H1 (cell line): ENCODE data around the gene FCRL5. TPM values are rescaled to one million over a fixed set of nuclear protein-coding genes. Genes with fewer than 3 reads are reported as not detected.

Source experiments
- CTCF ChIA-PET: fragments of 300-600 bp; sonication (Branson Sonifier 250); formaldehyde crosslinking; loops from one replicate; lab custom pipeline; 2021; ENCODE audit not compliant: partially characterized antibody; lab: Charles Lee
- POLR2A ChIA-PET: fragments of 300-600 bp; sonication (Branson Sonifier 250); formaldehyde crosslinking; loops from one replicate; lab custom pipeline; 2021; ENCODE audit warnings: inconsistent platforms; ENCODE audit not compliant: partially characterized antibody; lab: Charles Lee
- DNase-seq, 2 experiments: peaks; one replicate each; pipeline versions ENCODE4 v3.0.0 to v3.0.0-alpha.2; 2010 to 2022; ENCODE audit warnings: low spot score in 2 of 2, low read depth in 1 of 2, mixed read lengths in 1 of 2
- FAIRE-seq: peaks from 2 replicates; lab custom pipeline; 2011; peaks lifted over from hg19 to GRCh38; lab: Jason Lieb, UNC
- H2AFZ ChIP-seq: 2 replicates; pipeline ENCODE4 v1.8.1; 2012; ENCODE audit warnings: low read length, inconsistent platforms
- H2AK5ac ChIP-seq: 2 replicates; pipeline ENCODE4 v1.6.1; 2013; ENCODE audit warnings: low read depth, low read length
- H2BK120ac ChIP-seq: replicated peaks from 2 replicates; pipeline ENCODE3; 2013; ENCODE audit warnings: low read depth, low read length, inconsistent platforms
- H2BK12ac ChIP-seq: 2 replicates; pipeline ENCODE4 v1.6.1; 2013; ENCODE audit warnings: low read depth, low read length
- H2BK15ac ChIP-seq: 2 replicates; pipeline ENCODE4 v1.6.1; 2013; ENCODE audit warnings: low read length
- H2BK20ac ChIP-seq: 2 replicates; pipeline ENCODE4 v1.6.1; 2013; ENCODE audit warnings: low read length
- H2BK5ac ChIP-seq: 2 replicates; pipeline ENCODE4 v1.6.1; 2013; ENCODE audit warnings: low read depth, low read length
- H3K14ac ChIP-seq: 2 replicates; pipeline ENCODE4 v1.6.1; 2013; ENCODE audit warnings: inconsistent platforms; ENCODE audit not compliant: insufficient read length
- H3K18ac ChIP-seq: 2 replicates; pipeline ENCODE4 v1.6.1; 2013; ENCODE audit warnings: low read length; ENCODE audit errors: extremely low read depth
- H3K23ac ChIP-seq: 2 replicates; pipeline ENCODE4 v1.6.1; 2013; ENCODE audit warnings: inconsistent platforms; ENCODE audit not compliant: insufficient read length
- H3K23me2 ChIP-seq: 2 replicates; pipeline ENCODE4 v1.6.1; 2013; ENCODE audit warnings: low read depth, low read length
- H3K27ac ChIP-seq: 2 replicates; pipeline ENCODE4 v1.6.1; 2011; ENCODE audit warnings: low read depth, low read length, inconsistent platforms
- H3K27me3 ChIP-seq, 4 experiments: replicated peaks in 1 of 4; 1 replicate in 1 of 4; 2 replicates in 3 of 4; pipeline versions ENCODE4 v1.6.1 to v1.8.1; 2011 to 2013; ENCODE audit warnings: low read length in 3 of 4, mild to moderate bottlenecking in 3 of 4, inconsistent platforms in 2 of 4, mixed read lengths in 2 of 4, moderate library complexity in 1 of 4; ENCODE audit not compliant: control insufficient read depth in 3 of 4, insufficient read depth in 3 of 4; ENCODE audit errors: extremely low read depth in 1 of 4
- H3K36me3 ChIP-seq, 4 experiments: 2 replicates each; pipeline versions ENCODE4 v1.6.1 to v1.8.1; 2011 to 2013; ENCODE audit warnings: mild to moderate bottlenecking in 4 of 4, low read length in 3 of 4, moderate library complexity in 2 of 4, control low read depth in 1 of 4, inconsistent platforms in 1 of 4; ENCODE audit not compliant: insufficient read depth in 4 of 4, control insufficient read depth in 2 of 4
- H3K4ac ChIP-seq: replicated peaks from 2 replicates; pipeline ENCODE3; 2013; ENCODE audit warnings: low read length, low read depth, mixed read lengths, inconsistent platforms; ENCODE audit not compliant: insufficient read length
- H3K4me1 ChIP-seq, 4 experiments: replicated peaks in 1 of 4; 1 replicate in 1 of 4; 2 replicates in 3 of 4; pipeline versions ENCODE4 v1.6.1 to v1.8.1; 2011 to 2013; ENCODE audit warnings: low read length in 3 of 4, inconsistent platforms in 2 of 4, mixed read lengths in 1 of 4; ENCODE audit not compliant: insufficient read depth in 4 of 4, control insufficient read depth in 3 of 4
- H3K4me2 ChIP-seq, 2 experiments: 2 replicates each; pipeline versions ENCODE4 v1.6.1 to v1.8.1; 2011 to 2013; ENCODE audit warnings: low read depth in 2 of 2, low read length in 2 of 2, control low read depth in 1 of 2, inconsistent platforms in 1 of 2, mild to moderate bottlenecking in 1 of 2; ENCODE audit not compliant: insufficient read depth in 1 of 2
- H3K4me3 ChIP-seq, 4 experiments: fragments of 200-600, 300-600 bp in 1 of 4; sonication (generic), shearing (Covaris generic), sonication (Bioruptor Twin) in 1 of 4; 2 replicates each; pipeline versions ENCODE4 v1.5.1 to v1.8.1; 2011 to 2016; ENCODE audit warnings: low read length in 4 of 4, low read depth in 3 of 4, control low read depth in 2 of 4, inconsistent platforms in 2 of 4, mild to moderate bottlenecking in 2 of 4, mixed read lengths in 1 of 4, moderate library complexity in 1 of 4; ENCODE audit not compliant: insufficient read depth in 2 of 4; ENCODE audit errors: extremely low read depth in 1 of 4
- H3K56ac ChIP-seq: replicated peaks from 2 replicates; pipeline ENCODE3; 2013; ENCODE audit warnings: low read depth, mild to moderate bottlenecking, mixed read lengths, low read length, inconsistent platforms; ENCODE audit not compliant: insufficient read length
- H3K79me1 ChIP-seq: 2 replicates; pipeline ENCODE4 v1.6.1; 2013; ENCODE audit warnings: low read depth, low read length, control low read depth
- H3K79me2 ChIP-seq, 2 experiments: 2 replicates each; pipeline versions ENCODE4 v1.6.1 to v1.8.1; 2012 to 2013; ENCODE audit warnings: low read length in 2 of 2, mild to moderate bottlenecking in 2 of 2, inconsistent platforms in 1 of 2; ENCODE audit not compliant: insufficient read depth in 2 of 2, control insufficient read depth in 1 of 2
- H3K9ac ChIP-seq, 4 experiments: replicated peaks in 1 of 4; 1 replicate in 1 of 4; 2 replicates in 3 of 4; pipeline versions ENCODE4 v1.6.1 to v1.8.1; 2011 to 2013; ENCODE audit warnings: low read depth in 3 of 4, low read length in 3 of 4, control low read depth in 2 of 4, mild to moderate bottlenecking in 2 of 4, moderate library complexity in 2 of 4, inconsistent platforms in 1 of 4; ENCODE audit errors: extremely low read depth in 1 of 4
- H3K9me3 ChIP-seq, 2 experiments: 2 replicates each; pipeline versions ENCODE4 v1.6.1 to v1.8.1; 2012 to 2013; ENCODE audit warnings: mild to moderate bottlenecking in 2 of 2, moderate library complexity in 2 of 2, control low read depth in 1 of 2, inconsistent platforms in 1 of 2, low read depth in 1 of 2, low read length in 1 of 2, mixed read lengths in 1 of 2; ENCODE audit not compliant: insufficient read depth in 2 of 2
- H4K20me1 ChIP-seq, 2 experiments: replicated peaks in 1 of 2; 2 replicates each; pipeline versions ENCODE3 to v1.8.1; 2011 to 2013; ENCODE audit warnings: inconsistent platforms in 2 of 2, low read length in 2 of 2, mild to moderate bottlenecking in 1 of 2; ENCODE audit not compliant: insufficient read depth in 2 of 2, control insufficient read depth in 1 of 2
- H4K5ac ChIP-seq: 2 replicates; pipeline ENCODE4 v1.6.1; 2013; ENCODE audit warnings: low read length, low read depth, mixed read lengths, inconsistent platforms; ENCODE audit not compliant: insufficient read length
- H4K8ac ChIP-seq: 2 replicates; pipeline ENCODE4 v1.8.0; 2013; ENCODE audit warnings: mild to moderate bottlenecking, moderate library complexity, low read length, inconsistent platforms; ENCODE audit not compliant: insufficient read depth; ENCODE audit errors: extremely low read depth
- H4K91ac ChIP-seq: replicated peaks from 2 replicates; pipeline ENCODE3; 2013; ENCODE audit warnings: low read length, mixed read lengths, inconsistent platforms; ENCODE audit not compliant: insufficient read length
- ASH2L ChIP-seq: fragments of 200-600, 300-600 bp; sonication (generic); IDR thresholded peaks from one replicate; pipeline ENCODE4 v1.7.1; 2017; ENCODE audit warnings: low read length
- BCL11A ChIP-seq, 2 experiments: IDR thresholded peaks; one replicate each; pipeline ENCODE4 v1.6.1; 2011; ENCODE audit warnings: low read depth in 2 of 2, low read length in 2 of 2, mild to moderate bottlenecking in 2 of 2
- CREB1 ChIP-seq: IDR thresholded peaks from 2 replicates; pipeline ENCODE4 v1.6.1; 2012; ENCODE audit warnings: inconsistent platforms
- GTF2F1 ChIP-seq: IDR thresholded peaks from 2 replicates; pipeline ENCODE4 v1.6.1; 2012; ENCODE audit warnings: low read depth, low read length, improper control_type of control experiment, borderline replicate concordance
- RAD21 ChIP-seq, 2 experiments: IDR thresholded peaks in 1 of 2; conservative IDR thresholded peaks in 1 of 2; 2 replicates each; pipeline ENCODE4 v1.6.1; 2011; ENCODE audit warnings: low read depth in 2 of 2, low read length in 2 of 2, improper control_type of control experiment in 1 of 2, inconsistent platforms in 1 of 2, mild to moderate bottlenecking in 1 of 2, moderate library complexity in 1 of 2
- RBBP5 ChIP-seq: IDR thresholded peaks from 2 replicates; pipeline ENCODE4 v1.7.1; 2012; ENCODE audit warnings: low read depth, mild to moderate bottlenecking, inconsistent platforms, low read length, moderate library complexity, borderline replicate concordance
- RFX5 ChIP-seq: IDR thresholded peaks from 2 replicates; pipeline ENCODE4 v1.6.1; 2011; ENCODE audit warnings: low read depth, low read length, improper control_type of control experiment, borderline replicate concordance
- TAF7 ChIP-seq: optimal IDR thresholded peaks from 2 replicates; pipeline ENCODE3; 2011; ENCODE audit warnings: low read depth, mild to moderate bottlenecking, inconsistent platforms, low read length, moderate library complexity, borderline replicate concordance
- ZNF274 ChIP-seq: IDR thresholded peaks from 2 replicates; pipeline ENCODE4 v1.7.0; 2012; ENCODE audit warnings: low read length, borderline replicate concordance; ENCODE audit errors: extremely low read depth
- WGBS, 2 experiments: shearing (Covaris generic) in 1 of 2; methylation state at CpG; one replicate each; pipeline versions ENCODE4 v1.1.6 to v1.1.7; 2013 to 2015; ENCODE audit warnings: low lambda C conversion rate in 2 of 2, mixed read lengths in 2 of 2, inconsistent platforms in 1 of 2, low coverage in 1 of 2, missing lambda C conversion rate in 1 of 2; ENCODE audit not compliant: insufficient replicate concordance in 2 of 2, insufficient coverage in 1 of 2, insufficient read length in 1 of 2; ENCODE audit errors: extremely low coverage in 1 of 2, missing lambda C conversion rate in 1 of 2; 5-methylcytosine and 5-hydroxymethylcytosine counted together
- polyA plus RNA-seq, 7 experiments: library from polyadenylated mRNA; depleted of rRNA in 3 of 7; stranded (reverse) in 5 of 7; unstranded in 2 of 7; fragments of >200 nt in 5 of 7; fragments of 200-250 nt in 2 of 7; gene quantifications; 1 replicate in 5 of 7; 2 replicates in 1 of 7; 4 replicates in 1 of 7; pipeline versions ENCODE4 v1.2.1 to v1.2.3, GENCODE V29; 2011 to 2013; ENCODE audit warnings: missing spikeins in 2 of 7, mixed read lengths in 2 of 7
- total RNA-seq: library from RNA; stranded (reverse); fragmentation: NEBNext Ultra II Directional; extraction: Animal tissue kit (Norgen Biotek cat#: 25700); gene quantifications from 2 replicates; pipeline ENCODE4 v1.2.1, GENCODE V29; 2021

The FCRL5 gene
- total and polyA plus RNA-seq, 2 of the 8 experiments (the other 6 are each of a cell fraction or from before 2014, with no cell fraction given): 1.0 to 2.6 TPM

DNA sequence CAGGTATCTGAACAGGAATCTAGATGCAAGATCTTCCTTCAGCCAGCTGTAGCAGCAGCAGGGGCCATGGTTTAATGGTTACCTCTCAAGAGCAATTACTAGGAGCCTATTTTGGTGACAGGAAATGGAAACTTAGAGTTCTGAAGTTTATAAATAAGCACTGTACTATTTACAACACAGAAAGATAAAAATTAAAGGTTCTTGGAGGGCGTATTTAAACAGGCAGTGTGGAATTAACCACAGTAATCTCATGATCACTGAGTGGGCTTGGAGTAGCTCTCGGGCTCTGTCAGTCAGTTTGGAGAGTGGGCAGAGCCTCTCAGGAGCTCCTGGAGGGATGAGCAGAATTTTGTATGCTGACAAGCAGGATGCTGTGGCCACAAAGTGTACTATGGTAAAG, 10.2 kb upstream of the FCRL5 start:
- no peak overlapping the region for H3K56ac ChIP-seq
- no peak overlapping the region for H3K14ac ChIP-seq
- no peaks in the 10 kb centered on the region for H3K36me3 ChIP-seq
- peaks cover 0 to 10% (median 10%) of the 10 kb centered on the region in 4 experiments; a peak in 4 of 7 replicates for H3K4me1 ChIP-seq
- ChIA-PET POLR2A (no interaction called here), CTCF (interaction anchor here (1.0 to 11.4 kb wide), 3 partner anchors 17 to 24 kb away, joined by 3 to 104 read pairs (median 4); no protein-coding TSS in a partner anchor)
- no peak overlapping the region for H2AK5ac ChIP-seq
- H2AFZ ChIP-seq: no peak overlapping the region
- no peaks in the 10 kb centered on the region for H3K23me2 ChIP-seq
- no peak overlapping the region for H3K4me2 ChIP-seq
- H2BK120ac ChIP-seq: no peak overlapping the region
- H4K20me1 ChIP-seq: no peaks in the 10 kb centered on the region
- H3K27me3 ChIP-seq: no peaks in the 10 kb centered on the region
- no peak overlapping the region for H3K18ac ChIP-seq
- no peak overlapping the region for H3K4me3 ChIP-seq
- H3K27ac ChIP-seq: no peak overlapping the region
- no peak overlapping the region for H4K91ac ChIP-seq
- DNase-seq (no peak), FAIRE-seq (no peak)
- no peak overlapping the region for H2BK5ac ChIP-seq
- H3K9me3 ChIP-seq: no peaks in the 10 kb centered on the region
- no peaks in the 10 kb centered on the region for H3K79me1 ChIP-seq
- H3K79me2 ChIP-seq: no peaks in the 10 kb centered on the region
- TF ChIP-seq ASH2L (no peak), ZNF274 (no peak), RBBP5 (no peak), TAF7 (no peak), CREB1 (no peak), BCL11A (IDR thresholded peaks at IDR 0.05; ENCODE audit: low read depth in 2 of 2, low read length in 2 of 2) (no peak), RFX5 (no peak), RAD21 (IDR thresholded peaks at IDR 0.05 in 1 of 2, conservative IDR thresholded peaks at IDR 0.05 in 1 of 2; ENCODE audit: low read depth in 2 of 2, low read length in 2 of 2) (no peak), GTF2F1 (no peak)
- no peak overlapping the region for H4K5ac ChIP-seq
- no peak overlapping the region for H4K8ac ChIP-seq
- H2BK15ac ChIP-seq: no peak overlapping the region
- H2BK20ac ChIP-seq: no peak overlapping the region
- 83% methylated on average over 2 of the region's 2 CpGs; no CpG with 5 or more reads in 1 of the 2 experiments for WGBS, 2 experiments
- no peak overlapping the region; the same call in 1 of the 2 replicates for H2BK12ac ChIP-seq
- H3K9ac ChIP-seq: no peak overlapping the region
- no peak overlapping the region for H3K23ac ChIP-seq
- no peak overlapping the region for H3K4ac ChIP-seq
